Measurements from ENCODE around the gene ECHDC3.
A peak's percentile ranks its signal among the peaks of the same experiment; 100 is the strongest.

Gene ECHDC3

DNA sequence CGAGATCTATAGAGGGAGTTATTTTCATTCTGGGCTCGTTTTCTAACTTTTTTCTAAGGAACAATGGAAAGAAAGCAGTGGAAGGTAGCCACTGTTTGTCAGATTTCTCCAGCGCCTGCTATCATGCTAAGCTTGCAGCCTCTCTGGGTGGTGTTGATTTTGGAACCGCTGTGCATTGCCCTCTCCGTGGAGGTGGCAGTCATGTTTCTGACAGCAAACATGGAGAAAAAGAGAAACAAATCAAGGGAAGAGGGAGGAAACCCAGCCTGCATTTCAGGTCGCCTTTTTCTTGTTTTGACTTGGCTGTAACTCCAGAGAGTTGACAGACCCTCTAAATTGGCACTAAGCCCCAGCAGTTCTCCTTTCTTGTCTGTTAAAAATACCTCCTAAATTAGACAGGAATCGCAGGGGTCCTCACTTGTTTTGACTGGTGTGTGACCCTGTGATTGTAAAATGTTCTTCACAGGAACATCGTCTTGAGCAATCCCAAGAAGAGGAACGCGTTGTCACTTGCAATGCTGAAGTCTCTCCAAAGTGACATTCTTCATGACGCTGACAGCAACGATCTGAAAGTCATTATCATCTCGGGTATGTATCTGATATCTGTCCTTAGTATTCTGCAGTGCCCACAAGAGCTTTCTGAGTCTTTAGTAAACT lies 4.8 kb downstream of the ECHDC3 start:
- no peak for DNase-seq (ENCODE audit: extremely low read depth in 1 of 2, low read depth in 1 of 2)

- no peak for DNase-seq (ENCODE audit: extremely low read depth in 1 of 2, low read depth in 1 of 2)
These were observed 6.7 kb downstream of the ECHDC3 start for GRCh38 chr10:11748866-11749265.

DNA sequence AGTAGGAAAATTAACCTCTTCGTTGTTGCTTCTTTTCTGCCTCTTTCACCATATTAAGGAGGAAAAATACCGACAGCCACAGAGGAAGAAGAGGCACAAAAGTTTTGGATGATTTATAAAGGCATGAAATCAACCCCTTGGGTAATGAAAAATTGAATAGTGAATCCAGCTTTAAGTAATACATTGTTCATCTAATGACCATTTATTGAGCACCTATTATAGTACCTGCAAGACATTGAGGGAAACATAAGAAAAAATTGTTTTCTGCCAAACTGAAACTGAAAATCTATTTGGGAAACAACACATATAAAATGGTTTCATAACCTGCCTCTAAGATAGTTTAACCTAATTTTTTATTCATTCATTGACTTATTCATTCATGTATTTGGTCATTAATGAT lies 8.2 kb downstream of the ECHDC3 start:
- DNase-seq (ENCODE audit: extremely low read depth in 1 of 2, low read depth in 1 of 2) = no peak

- no peak for DNase-seq (ENCODE audit: extremely low read depth in 1 of 2, low read depth in 1 of 2)
These were observed 12.0 kb downstream of the ECHDC3 start for GRCh38 chr10:11754173-11754572.

DNA sequence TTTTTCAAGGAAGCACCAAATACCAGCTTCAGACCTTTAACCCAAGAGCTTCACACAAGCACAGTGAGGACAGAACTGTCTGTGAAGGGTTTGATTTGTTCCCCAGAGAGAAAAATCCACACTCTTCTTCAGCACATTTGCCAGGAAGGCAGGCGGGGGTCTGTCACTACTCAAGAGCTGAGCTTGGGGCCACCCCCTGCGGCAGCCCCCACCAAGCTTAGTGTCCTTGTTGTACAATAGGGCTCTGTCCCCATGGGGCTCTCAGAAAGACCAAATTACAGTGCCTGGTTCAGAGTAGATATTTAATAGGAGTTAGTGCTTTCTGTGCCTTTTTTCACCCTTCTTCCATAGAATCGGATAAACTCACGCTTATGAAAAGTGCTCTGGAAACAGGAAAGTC lies 12.4 kb downstream of the ECHDC3 start:
- no peak for DNase-seq (ENCODE audit: extremely low read depth in 1 of 2, low read depth in 1 of 2)

DNA sequence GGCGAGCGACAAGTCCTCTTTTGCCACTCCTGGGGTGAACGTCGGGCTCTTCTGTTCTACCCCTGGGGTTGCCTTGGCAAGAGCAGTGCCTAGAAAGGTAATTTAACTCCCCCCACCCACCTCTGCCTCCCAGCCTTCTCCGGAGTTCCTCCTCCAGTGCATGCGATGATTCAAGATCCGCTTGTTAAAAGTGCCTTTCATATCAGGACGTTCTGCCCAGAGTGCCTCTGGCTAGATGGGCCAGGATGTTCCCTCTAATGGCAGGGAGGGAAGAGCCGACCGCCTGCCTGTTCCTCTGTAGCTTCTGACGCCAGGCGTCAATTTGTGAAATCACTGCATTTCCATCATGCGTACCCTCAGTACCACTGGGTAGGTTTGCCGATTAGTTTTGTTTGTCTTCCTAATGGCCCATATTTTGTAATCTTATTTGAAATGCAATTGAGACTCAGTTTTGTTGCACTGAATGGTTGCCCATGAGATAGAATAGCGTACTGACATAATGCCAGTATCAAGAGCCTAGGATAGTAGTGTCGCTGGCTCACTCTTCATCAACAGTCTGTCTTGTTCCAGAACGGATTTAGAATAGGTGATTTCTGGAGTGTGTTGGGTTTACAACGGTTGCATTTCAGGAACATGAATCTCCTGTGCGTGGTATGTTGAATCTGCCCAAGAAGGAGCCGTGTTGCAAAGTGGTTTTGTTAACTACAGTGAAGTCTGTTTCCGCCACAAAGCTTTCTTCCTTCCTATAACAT lies 13.5 kb downstream of the ECHDC3 start:
- no peak for DNase-seq (ENCODE audit: extremely low read depth in 1 of 2, low read depth in 1 of 2)

- DNase-seq (ENCODE audit: extremely low read depth in 1 of 2, low read depth in 1 of 2) = no peak
These were observed 14.7 kb downstream of the ECHDC3 start for GRCh38 chr10:11756766-11757315.

DNA sequence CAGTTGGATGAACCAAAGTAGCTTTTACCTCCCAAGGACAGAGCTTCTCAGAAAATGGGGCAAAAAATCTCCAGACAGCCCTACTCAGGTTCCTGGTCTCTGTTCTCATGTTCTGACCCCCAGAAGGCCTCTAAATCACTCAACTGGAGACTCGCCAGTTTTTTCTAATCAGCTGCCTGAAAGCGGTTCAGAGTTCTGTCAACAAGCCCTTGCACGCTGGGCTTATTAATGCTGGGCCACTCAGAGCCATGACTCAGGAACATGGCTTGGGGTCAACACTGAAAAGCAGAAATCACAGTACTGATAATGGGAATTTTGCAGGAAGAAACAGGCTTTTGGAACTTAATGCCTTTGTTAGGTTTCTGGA lies 15.3 kb downstream of the ECHDC3 start:
- DNase-seq (ENCODE audit: extremely low read depth in 1 of 2, low read depth in 1 of 2) = no peak

DNA sequence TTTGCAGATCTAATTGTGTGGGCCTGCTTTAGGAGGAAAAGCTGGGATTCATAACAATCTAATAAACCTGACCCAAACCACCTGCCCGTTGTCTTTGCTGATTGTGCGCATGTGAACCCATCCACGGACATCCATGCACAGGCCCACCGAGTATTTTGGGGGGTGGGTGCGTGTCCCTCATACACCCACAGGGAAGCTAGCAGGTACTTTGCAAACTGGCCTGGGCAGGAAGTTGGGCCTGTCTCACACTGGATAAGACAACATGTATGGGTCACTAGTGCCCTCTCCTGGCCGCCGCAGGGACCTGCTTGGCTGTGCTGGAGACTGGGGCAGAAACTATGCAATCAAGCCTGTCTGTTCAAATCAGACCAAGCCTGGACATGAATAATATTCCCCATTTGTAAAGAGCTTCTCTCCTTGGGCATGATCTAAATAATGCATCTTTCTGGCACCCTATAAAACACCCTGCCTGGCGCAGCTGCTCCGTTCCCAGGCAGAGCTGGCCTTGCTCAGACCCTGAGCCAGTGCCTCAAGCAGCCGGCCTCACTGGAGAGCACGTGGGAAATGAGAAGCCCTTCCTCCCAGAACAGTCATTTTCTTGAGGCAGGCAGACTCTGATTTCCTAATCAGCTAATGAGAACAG lies 15.8 kb downstream of the ECHDC3 start:
- peak; percentile 50 to 69 for DNase-seq (ENCODE audit: extremely low read depth in 1 of 2, low read depth in 1 of 2)

GRCh38 chr10:11758527-11759236 lies 16.5 kb downstream of the ECHDC3 start:
- no peak for DNase-seq (ENCODE audit: extremely low read depth in 1 of 2, low read depth in 1 of 2)

DNA sequence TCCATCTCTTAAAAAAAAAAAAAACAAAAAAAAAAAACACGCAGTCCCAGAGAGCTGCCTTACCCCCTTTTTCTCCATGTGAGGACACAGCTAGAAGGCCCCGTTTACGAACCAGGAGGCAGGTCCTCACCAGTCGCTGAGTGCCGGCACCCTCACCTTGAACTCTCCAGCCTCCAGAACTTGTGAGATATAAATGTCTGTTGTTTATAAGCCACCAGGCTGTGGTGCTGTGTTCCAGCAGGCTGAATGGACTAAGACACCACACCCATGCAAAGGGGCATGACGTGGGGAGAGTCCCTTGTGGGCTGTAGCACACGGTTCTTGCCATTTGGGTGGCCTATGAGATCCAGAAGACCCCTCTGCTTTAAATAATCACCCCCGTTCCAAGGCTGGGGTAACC lies 17.2 kb downstream of the ECHDC3 start:
- DNase-seq (ENCODE audit: extremely low read depth in 1 of 2, low read depth in 1 of 2) = no peak

GRCh38 chr10:11760151-11760550 lies 18.0 kb downstream of the ECHDC3 start:
- DNase-seq (ENCODE audit: extremely low read depth in 1 of 2, low read depth in 1 of 2) = no peak

GRCh38 chr10:11760861-11761260 lies 18.7 kb downstream of the ECHDC3 start:
- no peak for DNase-seq (ENCODE audit: extremely low read depth in 1 of 2, low read depth in 1 of 2)

DNA sequence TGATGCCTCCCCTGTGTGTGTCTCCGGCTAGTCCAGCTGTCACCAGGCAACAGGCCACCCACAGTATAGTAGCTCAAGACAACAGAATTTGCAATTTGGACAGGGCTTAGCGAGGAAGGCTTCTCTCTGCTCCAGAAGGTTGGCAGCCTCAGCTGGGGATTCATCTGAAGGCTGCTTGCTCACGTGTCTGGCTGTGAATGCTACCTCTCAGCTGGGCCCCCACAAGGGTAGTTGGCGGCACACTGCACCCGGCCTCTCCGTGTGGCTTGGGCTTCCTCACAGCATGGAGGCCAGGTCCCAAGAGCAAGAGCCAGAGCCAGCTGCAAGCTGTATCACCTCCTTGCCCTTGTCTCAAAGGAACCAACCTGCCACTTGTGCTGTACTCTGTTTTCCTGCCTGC lies 19.2 kb downstream of the ECHDC3 start:
- DNase-seq (ENCODE audit: extremely low read depth in 1 of 2, low read depth in 1 of 2) = no peak

GRCh38 chr10:11762706-11763500 lies 20.7 kb downstream of the ECHDC3 start:
- DNase-seq (ENCODE audit: extremely low read depth in 1 of 2, low read depth in 1 of 2) = no peak

DNA sequence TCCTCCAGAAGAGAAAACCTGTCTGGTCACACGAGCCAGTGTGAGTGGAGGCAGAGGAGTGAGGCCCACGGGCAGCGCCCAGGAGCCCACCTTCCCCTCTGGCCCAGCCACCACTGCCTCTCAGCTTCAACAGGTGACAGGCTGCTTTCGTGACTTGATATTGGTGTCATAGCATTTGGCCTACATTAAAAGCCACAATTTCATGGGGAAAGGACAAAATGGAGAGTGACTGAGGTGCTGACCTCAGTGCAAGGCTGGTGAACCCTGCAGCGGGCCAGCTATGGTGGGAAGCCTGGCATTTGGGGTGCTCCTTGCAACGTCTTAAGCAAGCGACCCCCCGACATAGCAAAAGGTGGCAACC lies 21.3 kb downstream of the ECHDC3 start:
- DNase-seq (ENCODE audit: extremely low read depth in 1 of 2, low read depth in 1 of 2) = no peak

DNA sequence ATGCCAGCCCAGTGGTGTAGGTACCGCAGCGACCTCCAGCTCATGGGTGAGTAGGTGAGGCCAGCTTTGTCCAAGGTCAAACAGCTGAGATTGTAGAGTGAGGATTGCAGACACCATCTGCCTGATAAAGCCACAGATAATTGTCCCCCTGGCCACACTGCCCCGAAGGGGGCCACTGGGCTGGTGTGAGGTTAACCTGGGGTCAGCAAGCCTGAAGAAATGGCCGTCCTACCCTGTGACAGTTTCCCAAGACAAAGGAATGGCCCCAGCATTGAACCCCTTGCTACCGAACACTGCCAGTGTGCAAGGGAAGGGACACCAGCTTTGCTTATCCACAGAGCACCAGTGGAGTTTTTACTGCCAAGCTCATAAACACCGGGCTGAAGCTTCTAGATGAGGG lies 23.0 kb downstream of the ECHDC3 start:
- no peak for DNase-seq (ENCODE audit: extremely low read depth in 1 of 2, low read depth in 1 of 2)

GRCh38 chr10:11772575-11773288 lies 30.6 kb downstream of the ECHDC3 start:
- DNase-seq (ENCODE audit: extremely low read depth in 1 of 2, low read depth in 1 of 2) = no peak

GRCh38 chr10:11773761-11774441 lies 31.7 kb downstream of the ECHDC3 start:
- no peak for DNase-seq (ENCODE audit: extremely low read depth in 1 of 2, low read depth in 1 of 2)
